Hematopoietic multipotent progenitor cell treated with erythropoietin and hydrocortisone succinate and interleukin-3 and kit ligand, for 17 days (in vitro differentiated cells): ENCODE measurements around the gene TRPM3.
"Not testable (repeated sequence)": the region's sequence is repeated elsewhere in the genome, so short reads cannot be mapped to it uniquely, and the experiment has no call there.

Source experiments
- DNase-seq: peaks from one replicate; pipeline ENCODE4 v3.0.0-alpha.2; 2015; ENCODE audit warnings: low spot score

TRPM3 gene

GRCh38 chr9:70656281-70656680 is 465.1 kb downstream of the TRPM3 start:
- no peak for DNase-seq

GRCh38 chr9:70654144-70654543 is 467.3 kb downstream of the TRPM3 start:
- DNase-seq, result no peak

- not testable (repeated sequence) for DNase-seq
Measured at GRCh38 chr9:70644627-70645026, 476.8 kb downstream of the TRPM3 start.

- DNase-seq, result no peak
Measured at GRCh38 chr9:70642341-70642740, 479.1 kb downstream of the TRPM3 start.

- DNase-seq, result no peak
Measured at GRCh38 chr9:70641631-70642030, 479.8 kb downstream of the TRPM3 start.

GRCh38 chr9:70641031-70641430 is 480.4 kb downstream of the TRPM3 start:
- no peak for DNase-seq

GRCh38 chr9:70639853-70640814 is 481.3 kb downstream of the TRPM3 start:
- DNase-seq, result no peak

GRCh38 chr9:70635790-70636189 is 485.6 kb downstream of the TRPM3 start:
- no peak for DNase-seq

GRCh38 chr9:70634696-70635095 is 486.7 kb downstream of the TRPM3 start:
- no peak for DNase-seq

GRCh38 chr9:70630971-70631370 is 490.4 kb downstream of the TRPM3 start:
- no peak for DNase-seq

- not testable (repeated sequence) for DNase-seq
Measured at GRCh38 chr9:70629080-70629685, 492.2 kb downstream of the TRPM3 start.

GRCh38 chr9:70625078-70625477 is 496.3 kb downstream of the TRPM3 start:
- no peak for DNase-seq

GRCh38 chr9:70618784-70619183 is 502.6 kb downstream of the TRPM3 start:
- no peak for DNase-seq

- no peak for DNase-seq
Measured at GRCh38 chr9:70617033-70617828, 504.2 kb downstream of the TRPM3 start.

GRCh38 chr9:70616228-70616990 is 505.0 kb downstream of the TRPM3 start:
- DNase-seq, result no peak

GRCh38 chr9:70615464-70616138 is 505.8 kb downstream of the TRPM3 start:
- DNase-seq, result no peak

GRCh38 chr9:70614786-70615463 is 506.5 kb downstream of the TRPM3 start:
- DNase-seq, result no peak

GRCh38 chr9:70613024-70613768 is 508.2 kb downstream of the TRPM3 start:
- no peak for DNase-seq

GRCh38 chr9:70610287-70610644 is 511.2 kb downstream of the TRPM3 start:
- no peak for DNase-seq
